ENCODE data around the gene POLQ.
"Not testable (repeated sequence)": the region's sequence is repeated elsewhere in the genome, so short reads cannot be mapped to it uniquely, and the experiment has no call there.

The POLQ gene

DNA sequence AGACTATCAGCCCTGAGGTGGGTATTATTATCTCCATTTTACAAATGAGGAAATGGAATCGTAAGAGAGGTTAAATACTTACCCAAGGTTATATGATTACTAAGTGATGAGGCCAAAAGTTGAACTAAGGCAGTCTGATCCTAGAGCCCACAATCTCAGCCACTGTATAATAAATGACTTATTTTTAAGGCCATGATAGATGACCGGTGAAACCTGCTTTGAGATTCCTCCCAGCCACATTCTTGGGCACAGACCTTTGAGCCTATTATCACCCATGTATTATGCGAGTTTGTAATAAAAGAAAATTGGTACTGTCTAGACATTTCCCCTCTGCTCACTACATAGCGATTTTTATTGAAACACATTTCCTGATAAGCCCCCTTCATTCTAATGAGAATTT, 37.4 kb downstream of the POLQ start:
- DNase-seq: no peak

DNA sequence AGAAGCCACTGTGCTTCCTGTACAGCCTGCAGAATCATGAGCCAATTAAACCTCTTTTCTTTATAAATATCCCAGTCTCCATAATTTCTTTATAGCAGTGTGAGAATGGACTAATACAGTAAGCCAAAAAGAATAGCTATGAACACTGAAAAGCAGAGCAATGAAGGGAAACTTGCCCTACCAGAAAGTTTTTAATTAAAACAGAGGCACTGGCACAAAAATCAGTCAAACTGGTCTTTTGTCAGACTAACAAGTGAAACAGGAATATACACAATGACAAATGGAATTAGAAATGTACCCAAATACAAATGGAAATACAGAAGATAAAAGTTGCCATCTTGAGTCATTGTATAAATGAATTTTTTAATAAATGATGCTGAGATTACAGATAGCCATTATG, 40.5 kb downstream of the POLQ start:
- DNase-seq: no peak

GRCh38 chr3:121504618-121505017, 41.2 kb downstream of the POLQ start:
- DNase-seq: no peak

GRCh38 chr3:121496786-121497185, 49.0 kb downstream of the POLQ start:
- DNase-seq: no peak

DNA sequence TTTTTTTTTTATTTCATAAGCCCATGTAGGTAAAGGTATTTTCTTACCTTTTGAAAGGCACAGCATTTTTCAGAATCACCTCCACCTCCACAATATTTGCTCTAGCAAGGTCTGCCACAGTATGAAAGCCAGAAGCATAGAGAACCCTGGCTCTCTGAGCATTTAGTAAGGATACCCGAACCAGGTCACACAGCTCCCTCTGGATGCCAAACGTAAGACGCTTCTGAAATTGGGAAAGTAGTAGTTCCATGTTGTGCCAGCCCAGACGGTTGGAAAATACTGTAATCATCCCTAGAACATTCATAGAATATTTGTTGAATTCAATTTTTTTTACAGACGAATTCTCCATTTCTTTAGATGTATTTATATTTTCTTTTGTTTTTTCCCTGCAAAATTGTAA, 52.4 kb downstream of the POLQ start:
- no peak for DNase-seq

DNA sequence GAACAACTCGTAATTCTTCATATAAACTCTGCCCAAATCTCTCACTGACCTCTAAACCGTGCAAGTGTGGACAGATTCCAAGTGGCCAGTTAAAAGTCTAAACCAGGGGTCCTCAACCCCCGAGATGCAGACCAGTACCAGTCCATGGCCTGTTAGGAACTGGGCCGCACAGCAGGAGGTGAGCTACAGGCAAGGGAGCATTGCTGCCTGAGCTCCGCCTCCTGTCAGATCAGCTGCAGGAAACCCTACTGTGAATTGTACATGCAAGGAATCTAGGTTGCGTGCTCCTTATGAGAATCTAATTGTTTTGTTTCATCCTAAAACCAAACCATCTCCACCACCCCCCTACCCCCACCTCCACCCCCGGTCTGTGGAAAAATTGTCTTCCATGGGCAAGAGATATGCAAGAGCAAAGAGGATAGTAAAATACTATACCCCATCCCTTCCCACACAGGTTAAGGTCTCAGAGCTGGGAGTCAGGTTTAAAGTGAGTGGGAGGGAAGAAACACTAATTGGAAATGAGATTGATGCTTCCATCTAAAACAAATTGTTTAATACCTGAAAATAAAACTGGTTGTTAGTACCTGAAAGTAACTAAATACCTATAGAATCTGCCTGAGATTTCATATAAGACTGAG, 54.0 kb downstream of the POLQ start:
- DNase-seq: no peak

DNA sequence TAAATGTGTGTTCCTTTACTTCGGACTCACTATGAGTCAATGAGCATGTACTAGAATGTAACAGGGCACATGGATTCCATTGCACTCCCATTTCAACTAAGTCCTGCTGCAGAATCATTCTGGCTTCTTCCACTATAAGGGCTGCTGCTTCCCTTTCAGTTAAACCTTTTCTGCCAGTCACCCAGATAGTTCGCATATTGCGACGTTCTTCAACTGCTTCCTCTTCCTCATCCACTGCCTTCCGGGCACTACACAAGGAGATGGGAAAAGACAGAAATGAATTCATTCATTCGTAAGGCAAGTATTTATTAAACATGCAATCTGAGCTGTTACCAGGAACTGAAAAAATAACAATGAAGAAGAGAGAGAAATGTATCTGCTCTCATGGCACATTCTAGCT, 55.6 kb downstream of the POLQ start:
- DNase-seq: no peak

- no peak for DNase-seq
Observed at GRCh38 chr3:121488628-121489027, 57.2 kb downstream of the POLQ start.

DNA sequence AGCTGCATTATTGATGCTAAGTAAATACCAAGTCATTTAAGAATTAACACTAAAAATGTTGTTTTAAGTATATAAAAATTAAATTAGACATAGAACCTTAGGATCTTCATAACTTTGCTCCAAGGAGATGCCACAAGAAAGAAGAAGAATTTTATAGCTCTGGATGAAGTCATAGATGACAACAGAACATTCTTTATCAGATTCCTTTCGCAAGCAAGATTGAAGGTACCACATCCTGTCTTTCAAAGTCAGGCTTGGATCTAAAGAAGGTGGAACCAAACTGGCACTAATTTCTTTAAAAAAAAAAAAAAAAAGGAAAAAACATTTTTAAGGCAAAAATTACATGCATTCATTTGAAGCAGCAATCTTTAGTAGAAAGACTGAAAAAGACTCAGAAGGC, 62.5 kb downstream of the POLQ start:
- no peak for DNase-seq

DNA sequence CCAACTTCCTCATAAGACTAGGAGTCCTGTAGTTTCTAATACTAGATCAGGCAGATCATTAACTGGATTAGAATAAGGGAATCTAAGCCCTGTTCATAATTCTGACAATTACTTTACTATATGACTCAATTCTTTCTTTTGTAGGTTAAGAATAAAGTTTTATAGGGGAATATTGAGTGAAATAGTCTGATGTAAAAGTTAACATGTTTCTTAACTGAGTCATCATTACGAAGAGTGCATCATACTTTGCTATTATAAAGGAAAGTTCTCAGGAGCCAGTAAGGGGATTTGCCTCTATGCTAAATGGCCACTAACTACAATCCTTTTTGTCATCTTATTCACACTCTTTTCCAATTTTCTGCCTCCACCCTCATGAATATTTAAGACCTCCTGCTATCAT, 63.1 kb downstream of the POLQ start:
- DNase-seq: no peak

DNA sequence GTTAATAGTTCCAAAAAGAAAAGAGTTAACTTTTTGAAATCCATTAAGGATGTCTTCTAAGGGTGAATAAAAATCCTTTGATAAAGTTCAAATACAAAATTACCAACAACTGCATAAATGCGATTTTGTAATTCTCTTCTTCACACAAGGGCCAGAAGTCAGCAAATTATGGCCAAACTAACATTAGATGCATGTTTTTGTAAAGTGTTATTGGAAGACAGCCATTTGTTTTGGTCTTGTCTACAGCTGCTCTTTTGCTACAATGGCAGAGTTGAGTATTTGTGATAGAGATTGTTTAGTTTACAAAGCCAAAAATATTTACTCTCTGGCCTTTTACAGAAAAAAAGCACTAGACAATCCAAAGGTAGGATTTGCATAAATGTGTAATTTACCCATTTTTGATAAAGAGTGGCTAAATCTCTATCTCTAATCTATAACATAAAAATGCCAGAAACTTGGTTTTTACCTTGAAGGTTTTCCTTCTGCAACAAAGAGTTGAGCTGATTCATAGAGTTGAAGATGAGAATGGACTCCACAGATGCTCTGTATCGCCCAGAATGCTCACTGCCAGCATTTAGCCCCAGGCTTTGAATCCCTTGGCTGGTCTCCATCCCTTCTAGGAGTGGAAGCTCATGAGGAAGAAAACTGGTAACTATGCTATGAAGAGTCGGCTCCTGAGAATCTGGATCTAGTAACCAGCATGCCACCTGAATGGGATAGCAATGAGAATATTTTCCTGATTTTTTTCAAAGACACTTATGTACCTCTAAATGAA, 64.5 kb downstream of the POLQ start:
- DNase-seq: no peak

- no peak for DNase-seq
Observed at GRCh38 chr3:121477589-121477988, 68.2 kb downstream of the POLQ start.

GRCh38 chr3:121473001-121473400, 72.8 kb downstream of the POLQ start:
- DNase-seq: no peak

DNA sequence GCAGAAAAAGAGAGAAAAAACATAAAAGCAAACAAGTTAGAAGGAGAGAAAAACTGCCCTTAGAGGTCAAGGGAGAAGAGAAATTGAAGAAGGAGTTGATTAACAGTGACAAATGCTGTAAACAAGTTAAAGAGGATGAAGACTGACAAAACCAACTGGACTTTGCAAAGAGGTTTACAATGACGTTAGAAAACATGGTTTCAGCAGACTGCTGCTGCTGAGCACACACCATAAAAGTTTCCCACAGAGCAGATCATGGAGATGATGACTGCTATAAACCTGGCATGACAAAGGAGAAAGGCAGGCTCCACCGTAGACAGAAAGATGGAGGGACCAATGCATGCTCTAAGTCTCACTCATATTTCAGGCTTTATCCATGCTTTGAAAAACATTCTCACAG, 78.7 kb downstream of the POLQ start:
- no peak for DNase-seq

- no peak for DNase-seq
Observed at GRCh38 chr3:121463745-121464144, 82.0 kb downstream of the POLQ start.

DNA sequence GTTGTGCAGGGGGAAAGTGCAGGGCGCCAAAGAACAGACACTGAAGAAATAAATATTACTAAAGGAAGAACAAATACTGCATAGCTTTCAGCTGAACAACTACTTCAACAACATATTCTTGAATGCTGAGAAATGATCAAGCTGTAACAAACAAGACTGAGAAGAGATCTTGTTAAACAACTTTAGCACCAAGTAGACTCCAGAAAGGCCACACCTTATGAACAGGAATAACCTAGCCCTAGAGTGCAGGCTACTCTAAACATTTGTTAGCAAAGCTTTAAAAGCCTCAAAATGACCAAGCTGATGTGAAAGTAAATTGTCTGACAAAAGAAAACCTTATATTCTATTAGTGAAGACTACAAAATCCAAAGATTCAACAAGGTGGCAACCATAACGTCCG, 83.2 kb downstream of the POLQ start:
- no peak for DNase-seq

DNA sequence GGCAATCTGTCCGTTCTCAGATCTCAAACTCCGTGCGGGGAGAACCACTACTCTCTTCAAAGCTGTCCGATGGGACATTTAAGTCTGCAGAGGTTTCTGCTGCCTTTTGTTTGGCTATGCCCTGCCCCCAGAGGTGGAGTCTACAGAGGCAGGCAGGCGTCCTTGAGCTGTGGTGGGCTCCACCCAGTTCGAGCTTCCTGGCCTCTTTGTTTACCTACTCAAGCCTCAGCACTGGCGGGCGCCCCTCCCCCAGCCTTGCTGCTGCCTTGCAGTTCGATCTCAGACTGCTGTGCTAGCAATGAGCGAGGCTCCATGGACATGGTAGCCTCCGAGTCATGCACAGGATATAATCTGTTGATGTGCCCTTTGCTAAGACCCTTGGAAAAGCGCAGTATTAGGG, 94.0 kb downstream of the POLQ start:
- DNase-seq: not testable (repeated sequence)

GRCh38 chr3:121443456-121443855, 102.3 kb downstream of the POLQ start:
- no peak for DNase-seq

- DNase-seq: no peak
Observed at GRCh38 chr3:121436641-121437040, 109.1 kb downstream of the POLQ start.

GRCh38 chr3:121436074-121436473, 109.7 kb downstream of the POLQ start:
- DNase-seq: no peak

- DNase-seq: peak; percentile 48
Observed at GRCh38 chr3:121431726-121432517, 113.9 kb downstream of the POLQ start.

- DNase-seq: no peak
Observed at GRCh38 chr3:121430664-121431215, 115.0 kb downstream of the POLQ start.

DNA sequence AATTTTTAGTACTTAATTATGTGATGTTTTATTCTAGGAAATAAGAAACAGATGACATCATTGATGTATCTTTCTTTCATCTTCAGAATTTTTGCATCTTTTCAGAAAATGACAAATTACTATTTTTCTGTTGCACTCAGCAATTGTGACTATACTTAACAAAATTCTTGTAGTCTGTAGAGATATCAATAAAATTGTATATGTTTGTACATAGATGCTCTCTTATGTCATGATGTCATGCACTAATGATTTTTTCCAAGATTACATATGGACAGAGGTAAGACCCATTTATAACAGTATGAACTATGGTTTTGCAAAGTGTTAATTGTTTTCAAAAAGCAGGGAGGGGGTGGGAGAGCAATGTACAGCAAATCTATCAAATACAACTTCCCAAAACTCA, 121.2 kb downstream of the POLQ start:
- DNase-seq: no peak

DNA sequence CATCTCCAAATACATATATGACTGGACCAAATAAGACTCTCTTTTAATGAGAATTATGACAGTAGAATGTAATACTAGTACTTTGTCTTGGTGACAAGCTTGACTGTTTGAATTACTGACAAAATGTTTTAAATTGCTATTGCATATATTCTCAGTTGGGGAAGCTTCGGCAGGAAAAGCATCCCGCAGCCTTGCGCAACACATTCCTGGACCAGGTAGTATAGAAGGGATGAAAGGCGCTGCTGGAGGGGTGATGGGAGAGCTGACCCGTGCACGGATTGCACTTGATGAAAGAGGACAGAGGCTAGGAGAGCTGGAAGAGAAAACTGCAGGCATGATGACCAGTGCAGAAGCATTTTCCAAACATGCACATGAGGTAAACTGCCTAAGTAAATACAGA, 127.6 kb downstream of the POLQ start:
- DNase-seq: no peak

Measured in DMS79 (cell line).